Small intestine (tissue), 7 donors: ENCODE data around the gene BLM. TPM values are rescaled to one million over a fixed set of nuclear protein-coding genes. Genes with fewer than 3 reads are reported as not detected.
A peak's percentile ranks its signal among the peaks of the same experiment; 100 is the strongest.
"Not testable (repeated sequence)": the region's sequence is repeated elsewhere in the genome, so short reads cannot be mapped to it uniquely, and the experiment has no call there.

Experiments
- DNase-seq, 2 donors: peaks; one replicate each; pipeline versions ENCODE4 v3.0.0 to v3.0.0-alpha.2; 2013
- FAIRE-seq: peaks from 2 replicates; lab custom pipeline; 2012; peaks lifted over from hg19 to GRCh38; lab: Jason Lieb, UNC
- H3K27ac ChIP-seq, 3 donors: one replicate each; pipeline ENCODE4 v1.5.1; 2013; ENCODE audit warnings: low read length in 2 of 3, mild to moderate bottlenecking in 2 of 3, control low read depth in 1 of 3, inconsistent platforms in 1 of 3, low read depth in 1 of 3, moderate library complexity in 1 of 3
- H3K27me3 ChIP-seq, 3 donors: one replicate each; pipeline ENCODE4 v1.6.1; 2013; ENCODE audit warnings: low read length in 3 of 3, inconsistent platforms in 1 of 3; ENCODE audit not compliant: control insufficient read depth in 3 of 3, insufficient read depth in 3 of 3
- H3K36me3 ChIP-seq, 3 donors: one replicate each; pipeline ENCODE4 v1.6.1; 2013; ENCODE audit warnings: low read length in 3 of 3, inconsistent platforms in 1 of 3, low read depth in 1 of 3, mild to moderate bottlenecking in 1 of 3, moderate library complexity in 1 of 3; ENCODE audit not compliant: control insufficient read depth in 3 of 3, insufficient read depth in 2 of 3
- H3K4me1 ChIP-seq, 3 donors: one replicate each; pipeline ENCODE4 v1.6.1; 2013; ENCODE audit warnings: low read length in 2 of 3, inconsistent platforms in 1 of 3, low read depth in 1 of 3, mild to moderate bottlenecking in 1 of 3, moderate library complexity in 1 of 3; ENCODE audit not compliant: control insufficient read depth in 3 of 3, insufficient read depth in 2 of 3
- H3K4me3 ChIP-seq, 3 donors: one replicate each; pipeline ENCODE4 v1.5.1; 2013; ENCODE audit warnings: low read length in 3 of 3, control low read depth in 1 of 3, inconsistent platforms in 1 of 3, low read depth in 1 of 3, mild to moderate bottlenecking in 1 of 3, moderate library complexity in 1 of 3
- H3K9me3 ChIP-seq, 2 donors: one replicate each; pipeline ENCODE4 v1.6.1; 2013; ENCODE audit warnings: low read depth in 1 of 2, low read length in 1 of 2; ENCODE audit not compliant: control insufficient read depth in 2 of 2, insufficient read depth in 1 of 2
- WGBS, 3 donors: extraction: QIAGEN DNeasy Blood & Tissue Kit; methylation state at CpG; one replicate each; pipeline ENCODE4 v1.1.7; 2013; 5-methylcytosine and 5-hydroxymethylcytosine counted together
- polyA plus RNA-seq, 4 donors: library from polyadenylated mRNA; stranded (reverse) in 3 of 4; unstranded in 1 of 4; fragments of 200-250 nt in 3 of 4; fragments of 120-200 nt in 1 of 4; gene quantifications; one replicate each; pipeline versions ENCODE4 v1.2.1 to v1.2.3, GENCODE V29; 2013
- donor health status: healthy with polysubstance abuse.
- donor health status: control.
- donor health status: control.
- donor health status: Bipolar disorder and iron deficiency.
- donor health status: healthy.

BLM gene
- polyA plus RNA-seq, 4 donors: 1.6 to 4.8 (median 3.3) TPM

- H3K27ac ChIP-seq, DNase-seq, H3K4me3 ChIP-seq, H3K27me3 ChIP-seq, H3K9me3 ChIP-seq, H3K36me3 ChIP-seq, FAIRE-seq: not testable (repeated sequence)
- WGBS, 3 donors: 89 to 93% (median 92%) methylated on average over 38 to 49 of the region's 49 CpGs
- peaks cover 0 to 11% (median 0%) of the 10 kb centered on the region in 3 donors for H3K4me1 ChIP-seq
Observed at GRCh38 chr15:90825115-90825899, 108.2 kb downstream of the BLM start.

GRCh38 chr15:90826206-90826885 lies 109.2 kb downstream of the BLM start:
- DNase-seq, H3K36me3 ChIP-seq, H3K4me3 ChIP-seq, H3K27ac ChIP-seq, FAIRE-seq, H3K27me3 ChIP-seq, H3K9me3 ChIP-seq: not testable (repeated sequence)
- peaks cover 0 to 11% (median 0%) of the 10 kb centered on the region in 3 donors for H3K4me1 ChIP-seq
- 91 to 93% (median 92%) methylated on average over 26 of the region's 26 CpGs for WGBS, 3 donors

GRCh38 chr15:90826886-90827435 lies 109.8 kb downstream of the BLM start:
- H3K36me3 ChIP-seq: no peaks in the 10 kb centered on the region
- H3K4me1 ChIP-seq: peaks cover 0 to 11% (median 0%) of the 10 kb centered on the region in 3 donors
- peaks cover 0 to 4% of the 10 kb centered on the region in 2 donors for H3K9me3 ChIP-seq
- FAIRE-seq (no peak), DNase-seq (no peak)
- no peaks in the 10 kb centered on the region for H3K27me3 ChIP-seq
- WGBS, 3 donors: 92 to 95% (median 93%) methylated on average over 20 of the region's 20 CpGs
- no peak overlapping the region for H3K4me3 ChIP-seq
- H3K27ac ChIP-seq: no peak overlapping the region

- no peak for FAIRE-seq
- Histone ChIP-seq H3K4me1 (peaks cover 0 to 11% (median 0%) of the 10 kb centered on the region in 3 donors), H3K27ac (no peak overlapping the region), H3K9me3 (peaks cover 0 to 4% of the 10 kb centered on the region in 2 donors), H3K36me3 (no peaks in the 10 kb centered on the region), H3K27me3 (no peaks in the 10 kb centered on the region), H3K4me3 (no peak overlapping the region)
- WGBS, 3 donors: 72 to 89% (median 85%) methylated on average over 12 of the region's 12 CpGs
- DNase-seq: no peak
Observed at GRCh38 chr15:90828111-90828510, 111.0 kb downstream of the BLM start.

- H3K4me3 ChIP-seq: no peak overlapping the region
- H3K9me3 ChIP-seq: no peaks in the 10 kb centered on the region
- WGBS, 3 donors: 89 to 92% (median 92%) methylated on average over 6 of the region's 6 CpGs
- peaks cover 0 to 4% (median 0%) of the 10 kb centered on the region in 3 donors for H3K4me1 ChIP-seq
- no peaks in the 10 kb centered on the region for H3K27me3 ChIP-seq
- no peak overlapping the region for H3K27ac ChIP-seq
- DNase-seq: no peak
- FAIRE-seq: no peak
- no peaks in the 10 kb centered on the region for H3K36me3 ChIP-seq
Observed at GRCh38 chr15:90829126-90829525, 112.0 kb downstream of the BLM start.

GRCh38 chr15:90829942-90830440 lies 112.8 kb downstream of the BLM start:
- H3K27me3 ChIP-seq: no peaks in the 10 kb centered on the region
- no peak for DNase-seq
- peak overlapping the region in 1 of 3 donors; percentile 52 for H3K27ac ChIP-seq
- H3K36me3 ChIP-seq: no peaks in the 10 kb centered on the region
- H3K4me1 ChIP-seq: no peaks in the 10 kb centered on the region
- no peak for FAIRE-seq
- 59 to 78% (median 59%) methylated on average over 15 of the region's 15 CpGs for WGBS, 3 donors
- H3K9me3 ChIP-seq: no peaks in the 10 kb centered on the region
- no peak overlapping the region for H3K4me3 ChIP-seq

GRCh38 chr15:90834626-90835025 lies 117.5 kb downstream of the BLM start:
- no peaks in the 10 kb centered on the region for H3K9me3 ChIP-seq
- peaks cover 0 to 12% (median 2%) of the 10 kb centered on the region in 3 donors for H3K4me1 ChIP-seq
- no peaks in the 10 kb centered on the region for H3K27me3 ChIP-seq
- FAIRE-seq (no peak), DNase-seq (no peak)
- H3K4me3 ChIP-seq: no peak overlapping the region
- no peaks in the 10 kb centered on the region for H3K36me3 ChIP-seq
- 60 to 68% (median 68%) methylated on average over 5 of the region's 5 CpGs for WGBS, 3 donors
- no peak overlapping the region for H3K27ac ChIP-seq

GRCh38 chr15:90836296-90836871 lies 119.2 kb downstream of the BLM start:
- Histone ChIP-seq H3K27ac (no peak overlapping the region), H3K4me1 (peaks cover 0 to 22% (median 6%) of the 10 kb centered on the region in 3 donors), H3K4me3 (no peak overlapping the region), H3K36me3 (no peaks in the 10 kb centered on the region), H3K27me3 (no peaks in the 10 kb centered on the region), H3K9me3 (no peaks in the 10 kb centered on the region)
- no peak for FAIRE-seq
- 62 to 68% (median 63%) methylated on average over 7 of the region's 7 CpGs for WGBS, 3 donors
- DNase-seq: no peak
